HG03442 (cell line): ENCODE measurements around the gene MPO.

Experiments used
- ATAC-seq: cut with Tn5 transposase; IDR thresholded peaks from one replicate; pipeline ENCODE4 v1.9.1; 2021; ENCODE audit warnings: mild to moderate bottlenecking, moderate library complexity; ENCODE audit not compliant: unreplicated experiment

MPO gene

GRCh38 chr17:58308173-58308984, 27.6 kb upstream of the MPO start:
- ATAC-seq: no peak

GRCh38 chr17:58307468-58308172, 26.9 kb upstream of the MPO start:
- ATAC-seq: no peak

GRCh38 chr17:58306131-58306951, 25.6 kb upstream of the MPO start:
- ATAC-seq: no peak

GRCh38 chr17:58305626-58306025, 24.9 kb upstream of the MPO start:
- no peak for ATAC-seq

- ATAC-seq: no peak
Observed at GRCh38 chr17:58304750-58305486, 24.2 kb upstream of the MPO start.

- ATAC-seq: peak; percentile 54
Observed at GRCh38 chr17:58303971-58304749, 23.4 kb upstream of the MPO start.

- no peak for ATAC-seq
Observed at GRCh38 chr17:58302919-58303585, 22.3 kb upstream of the MPO start.

- no peak for ATAC-seq
Observed at GRCh38 chr17:58302171-58302918, 21.6 kb upstream of the MPO start.

GRCh38 chr17:58301504-58302150, 20.9 kb upstream of the MPO start:
- no peak for ATAC-seq

- no peak for ATAC-seq
Observed at GRCh38 chr17:58300336-58300735, 19.6 kb upstream of the MPO start.

- no peak for ATAC-seq
Observed at GRCh38 chr17:58294034-58294433, 13.3 kb upstream of the MPO start.

- ATAC-seq: no peak
Observed at GRCh38 chr17:58291246-58291645, 10.5 kb upstream of the MPO start.

- no peak for ATAC-seq
Observed at GRCh38 chr17:58289869-58290268, 9.1 kb upstream of the MPO start.

- ATAC-seq: no peak
Observed at GRCh38 chr17:58285422-58285810, 4.7 kb upstream of the MPO start.

- ATAC-seq: no peak
Observed at GRCh38 chr17:58284613-58285421, 4.1 kb upstream of the MPO start.

GRCh38 chr17:58283674-58284612, 3.2 kb upstream of the MPO start:
- no peak for ATAC-seq
